ENCODE data around the gene S1PR4.

The S1PR4 gene, protein sequence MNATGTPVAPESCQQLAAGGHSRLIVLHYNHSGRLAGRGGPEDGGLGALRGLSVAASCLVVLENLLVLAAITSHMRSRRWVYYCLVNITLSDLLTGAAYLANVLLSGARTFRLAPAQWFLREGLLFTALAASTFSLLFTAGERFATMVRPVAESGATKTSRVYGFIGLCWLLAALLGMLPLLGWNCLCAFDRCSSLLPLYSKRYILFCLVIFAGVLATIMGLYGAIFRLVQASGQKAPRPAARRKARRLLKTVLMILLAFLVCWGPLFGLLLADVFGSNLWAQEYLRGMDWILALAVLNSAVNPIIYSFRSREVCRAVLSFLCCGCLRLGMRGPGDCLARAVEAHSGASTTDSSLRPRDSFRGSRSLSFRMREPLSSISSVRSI

DNA sequence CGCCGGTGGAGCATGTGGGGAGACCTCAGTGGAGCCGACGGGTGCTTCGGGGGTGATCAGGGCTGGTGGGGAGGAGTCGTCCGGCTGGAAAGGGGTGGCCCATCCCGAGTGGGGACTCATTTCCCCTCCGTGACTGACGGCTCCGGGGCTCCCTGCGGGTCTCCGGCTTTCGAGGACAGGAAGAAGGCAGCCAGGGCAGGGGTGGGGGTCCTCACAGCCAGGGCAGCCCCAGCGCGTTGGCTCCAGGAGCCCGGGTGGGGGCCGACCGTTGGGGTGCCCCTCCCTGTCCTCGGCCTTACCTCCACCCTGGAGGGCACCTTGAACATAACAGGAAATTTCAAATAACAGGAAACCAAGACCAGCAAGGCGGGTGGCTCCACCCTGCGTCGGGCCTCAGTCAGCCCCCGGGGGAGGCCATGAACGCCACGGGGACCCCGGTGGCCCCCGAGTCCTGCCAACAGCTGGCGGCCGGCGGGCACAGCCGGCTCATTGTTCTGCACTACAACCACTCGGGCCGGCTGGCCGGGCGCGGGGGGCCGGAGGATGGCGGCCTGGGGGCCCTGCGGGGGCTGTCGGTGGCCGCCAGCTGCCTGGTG lies at the start of gene S1PR4:
Gene S1PR4 (plus strand): TSS at position 393 of the 596 bp plus-strand sequence. CDS start 24 bp downstream, at position 417.
- no peak for DNase-seq

DNA sequence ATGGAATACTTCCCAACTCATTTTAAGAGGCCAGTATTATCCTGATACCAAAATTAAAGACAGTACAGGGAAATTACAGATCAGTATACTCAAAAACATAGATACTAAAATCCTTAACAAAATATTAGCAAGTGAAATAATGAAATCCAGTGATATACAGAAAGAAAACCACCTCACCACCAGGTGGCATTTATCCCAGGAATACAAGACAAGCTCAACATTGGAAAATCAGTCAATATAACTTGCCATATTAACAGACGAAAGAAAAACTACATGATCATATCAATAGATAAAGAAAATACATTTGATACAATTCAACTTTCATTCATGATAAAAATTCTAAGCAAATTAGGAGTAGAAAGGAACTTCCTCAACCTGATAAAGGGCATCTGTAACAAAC lies 49.5 kb upstream of the S1PR4 start:
- DNase-seq = peak in 1 of 2 experiments; percentile 50

DNA sequence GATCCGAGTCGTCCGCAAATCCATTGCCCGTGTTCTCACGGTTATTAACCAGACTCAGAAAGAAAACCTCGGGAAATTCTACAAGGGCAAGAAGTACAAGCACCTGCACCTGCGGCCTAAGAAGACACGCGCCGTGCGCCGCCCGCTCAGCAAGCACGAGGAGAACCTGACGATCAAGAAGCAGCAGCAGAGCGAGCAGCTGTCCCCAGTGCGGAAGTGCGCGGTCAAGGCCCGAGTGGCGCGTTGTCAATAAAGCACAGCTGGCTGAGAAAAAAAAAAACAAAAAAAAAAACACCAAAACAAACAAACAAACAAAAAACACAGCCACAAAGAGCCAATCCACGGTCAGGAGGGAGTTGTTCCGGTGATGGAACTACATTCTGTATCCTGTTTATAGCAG lies 47.4 kb upstream of the S1PR4 start:
- no peak for DNase-seq

DNA sequence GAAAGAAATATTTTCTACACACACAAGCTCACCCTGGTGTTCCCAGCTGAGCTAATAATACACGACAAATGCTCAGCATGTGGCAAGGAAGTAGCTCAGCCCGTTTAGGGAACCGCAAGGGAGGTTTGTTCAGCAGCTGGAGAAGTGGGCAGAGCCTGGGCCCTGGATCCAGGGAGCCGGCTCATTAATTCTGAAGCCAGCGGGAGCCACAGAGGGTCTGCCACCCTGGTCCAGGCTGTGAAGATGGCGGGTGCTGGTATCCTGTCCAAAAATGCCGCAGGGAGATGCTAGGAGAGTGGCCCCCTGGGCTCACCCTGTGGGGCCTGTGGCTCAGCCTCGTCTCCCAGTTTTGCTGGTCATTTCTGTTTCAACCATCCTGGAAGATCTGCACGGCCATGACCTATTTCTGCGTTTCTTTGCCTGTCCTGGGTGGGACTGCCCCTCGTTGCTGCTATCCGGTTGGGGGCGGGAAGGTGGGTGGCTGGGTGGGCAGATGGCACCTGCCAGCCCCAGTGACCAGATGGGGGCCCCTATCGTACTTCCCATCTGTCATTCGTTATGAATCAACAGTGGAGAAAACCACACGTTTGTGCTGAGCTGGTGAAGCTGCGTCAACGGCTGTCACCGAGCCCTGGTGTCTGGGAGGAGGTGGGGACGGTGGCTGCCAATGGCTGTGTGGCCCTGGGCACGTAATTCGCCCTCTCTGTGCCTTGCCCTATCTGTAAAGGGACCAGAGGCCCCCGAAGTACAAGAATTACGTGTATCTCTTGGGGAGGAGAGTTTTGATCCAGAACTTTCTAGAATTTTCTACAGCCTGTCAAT lies 45.4 kb upstream of the S1PR4 start:
- peak; percentile 51 to 67 for DNase-seq

DNA sequence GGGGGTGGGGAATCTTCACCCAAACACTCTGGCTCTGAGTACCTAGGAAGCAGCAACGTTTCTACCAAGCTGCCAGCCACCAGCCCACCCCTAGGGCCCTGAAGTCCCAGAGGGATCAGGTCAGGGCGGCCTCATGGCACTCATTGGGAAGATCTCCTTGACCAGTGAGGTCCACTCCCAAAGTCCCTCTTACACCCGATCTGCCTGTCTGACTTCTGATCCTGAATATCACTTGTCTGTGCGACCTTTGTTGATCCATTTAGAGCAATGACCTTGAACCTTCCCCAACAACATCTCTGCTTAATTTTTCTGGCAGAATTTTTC lies 44.8 kb upstream of the S1PR4 start:
- no peak for DNase-seq

DNA sequence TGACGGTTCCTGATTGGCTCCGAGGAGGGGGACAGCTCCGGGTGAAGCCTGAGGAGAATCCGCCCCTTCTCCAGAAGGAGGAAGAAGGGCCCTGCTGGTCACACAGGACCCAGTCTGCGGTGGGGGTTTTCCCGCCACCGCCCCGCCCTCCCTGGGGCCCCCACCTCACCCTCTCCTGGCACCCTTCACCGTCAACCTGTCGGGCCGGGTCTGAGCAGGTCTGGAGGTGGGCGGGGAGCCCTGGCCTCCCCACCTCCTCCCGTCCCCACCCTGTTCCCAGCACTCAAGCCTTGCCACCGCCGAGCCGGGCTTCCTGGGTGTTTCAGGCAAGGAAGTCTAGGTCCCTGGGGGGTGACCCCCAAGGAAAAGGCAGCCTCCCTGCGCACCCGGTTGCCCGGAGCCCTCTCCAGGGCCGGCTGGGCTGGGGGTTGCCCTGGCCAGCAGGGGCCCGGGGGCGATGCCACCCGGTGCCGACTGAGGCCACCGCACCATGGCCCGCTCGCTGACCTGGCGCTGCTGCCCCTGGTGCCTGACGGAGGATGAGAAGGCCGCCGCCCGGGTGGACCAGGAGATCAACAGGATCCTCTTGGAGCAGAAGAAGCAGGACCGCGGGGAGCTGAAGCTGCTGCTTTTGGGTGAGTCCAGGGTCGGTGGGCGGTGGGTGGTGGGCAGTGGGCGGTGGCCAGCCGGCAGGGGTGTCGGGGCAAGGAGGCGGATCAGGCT lies 42.4 kb upstream of the S1PR4 start, which contains the start of gene GNA15:
Gene GNA15 (plus strand): TSS at position 73 of the 723 bp plus-strand sequence. CDS start 418 bp downstream, at position 491.
- DNase-seq = no peak

DNA sequence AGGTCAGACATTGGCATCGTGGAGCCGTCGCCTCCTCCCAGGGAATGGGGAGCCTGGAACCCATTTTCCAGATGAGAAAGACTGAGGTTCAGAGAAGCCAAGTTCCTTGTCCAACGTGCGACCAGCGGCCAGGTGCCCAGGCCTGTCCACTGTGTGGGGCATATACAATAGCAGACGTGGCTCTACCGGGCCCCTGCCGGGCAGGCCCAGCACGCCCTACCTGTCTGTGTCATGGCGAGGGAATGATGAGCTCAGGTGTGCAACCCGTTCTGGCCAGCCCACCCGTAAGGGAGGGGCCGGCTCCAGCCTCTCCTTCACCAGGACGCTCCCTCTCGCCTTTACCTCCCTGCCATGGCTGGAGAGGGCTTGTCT lies 41.9 kb upstream of the S1PR4 start:
- DNase-seq = no peak

DNA sequence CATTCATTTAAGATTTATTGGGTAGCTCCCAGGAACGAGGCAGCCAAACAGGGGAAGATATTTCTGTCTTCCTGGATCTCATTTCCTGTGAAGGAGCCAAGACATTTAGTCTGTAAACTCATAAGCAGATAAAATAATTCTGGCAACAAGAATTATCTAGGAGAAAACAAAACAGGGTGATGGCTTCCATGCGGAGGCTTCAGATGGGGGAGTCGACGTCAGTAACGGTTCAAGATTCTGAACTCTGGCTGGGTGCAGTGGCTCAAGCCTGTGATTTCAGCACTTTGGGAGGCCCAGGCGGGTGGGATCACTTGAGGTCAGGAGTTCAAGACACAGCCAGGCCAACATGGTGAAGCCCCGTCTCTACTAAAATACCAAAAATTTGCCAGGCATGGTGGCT lies 41.5 kb upstream of the S1PR4 start:
- DNase-seq = no peak

DNA sequence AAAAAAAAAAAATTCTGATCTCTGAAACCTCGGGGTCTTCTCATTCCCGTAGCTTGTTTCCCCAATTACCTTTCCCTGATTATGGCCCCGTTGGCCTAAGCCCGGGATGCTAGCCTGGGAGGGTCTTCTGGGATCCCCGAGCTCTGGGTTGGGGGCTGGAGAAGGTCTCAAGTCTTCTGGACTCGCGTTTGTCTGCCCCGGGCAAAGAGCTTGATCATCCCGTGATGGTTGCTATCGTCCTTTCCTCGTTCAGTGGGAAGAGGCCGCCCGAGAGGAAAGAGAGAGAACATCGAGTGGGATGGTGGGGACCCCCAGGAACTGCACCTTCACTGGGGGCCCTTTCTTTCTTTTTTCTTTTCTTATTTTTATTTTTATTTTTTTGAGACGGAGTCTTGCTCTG lies 40.3 kb upstream of the S1PR4 start:
- no peak for DNase-seq

DNA sequence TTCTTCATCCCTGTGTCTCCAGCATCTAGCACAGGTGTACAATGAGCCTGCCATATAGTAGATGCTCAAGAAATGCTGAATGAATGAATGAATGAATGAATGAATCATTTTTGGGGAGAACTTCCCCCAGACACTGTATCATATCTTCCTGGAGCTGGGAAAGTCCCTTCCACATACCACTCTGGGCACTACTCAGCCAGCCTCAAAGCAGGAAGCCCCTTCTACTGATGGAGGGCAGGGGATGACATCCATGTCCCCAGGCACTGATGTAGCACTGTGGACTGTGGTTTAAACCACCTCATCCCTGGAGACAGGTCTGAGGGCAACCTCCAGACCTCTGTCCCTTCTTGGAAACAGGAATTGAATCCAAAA lies 37.9 kb upstream of the S1PR4 start:
- no peak for DNase-seq

DNA sequence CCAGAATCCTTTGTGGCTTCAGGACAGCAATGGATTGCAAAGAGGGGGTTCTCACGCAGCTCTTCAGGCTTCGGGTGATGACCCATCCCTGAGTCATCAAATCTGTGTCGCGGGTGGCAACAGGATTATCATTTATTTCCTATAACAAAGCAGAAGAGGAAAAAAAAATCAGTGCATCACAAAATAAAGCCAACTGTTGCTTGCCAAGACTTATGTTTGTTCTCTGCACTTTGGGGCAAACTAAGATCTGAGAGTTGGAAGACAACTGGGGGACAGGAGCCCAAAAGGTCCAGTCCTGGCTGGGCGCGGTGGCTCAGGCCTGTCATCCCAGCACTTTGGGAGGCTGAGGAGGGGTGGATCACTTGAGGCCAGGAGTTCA lies 36.3 kb upstream of the S1PR4 start:
- DNase-seq = no peak

DNA sequence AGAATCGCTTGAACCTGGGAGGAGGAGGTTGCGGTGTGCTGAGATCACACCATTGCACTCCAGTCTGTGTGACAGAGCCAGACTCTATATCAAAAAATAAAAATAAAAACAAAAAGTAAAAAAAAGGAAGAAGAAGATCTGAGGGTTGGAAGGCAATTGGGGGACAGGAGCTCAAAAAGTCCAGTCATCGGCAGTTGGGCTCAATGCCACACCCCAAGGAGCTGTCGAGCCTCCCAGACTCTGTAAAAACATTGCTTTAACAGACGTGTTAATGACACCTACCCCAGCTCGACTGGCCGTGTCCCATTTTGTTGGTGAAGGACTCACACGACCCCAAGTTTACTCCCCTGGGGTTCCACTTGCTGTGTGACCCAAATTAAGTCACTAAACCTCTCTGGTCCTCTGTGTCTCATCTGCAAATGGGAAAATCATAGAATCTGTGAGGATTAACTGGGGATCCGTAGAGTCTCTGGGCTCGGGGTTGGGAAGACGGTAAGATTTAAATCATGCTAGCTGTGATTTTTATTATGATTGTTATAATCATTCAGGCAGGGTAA lies 35.7 kb upstream of the S1PR4 start:
- no peak for DNase-seq

DNA sequence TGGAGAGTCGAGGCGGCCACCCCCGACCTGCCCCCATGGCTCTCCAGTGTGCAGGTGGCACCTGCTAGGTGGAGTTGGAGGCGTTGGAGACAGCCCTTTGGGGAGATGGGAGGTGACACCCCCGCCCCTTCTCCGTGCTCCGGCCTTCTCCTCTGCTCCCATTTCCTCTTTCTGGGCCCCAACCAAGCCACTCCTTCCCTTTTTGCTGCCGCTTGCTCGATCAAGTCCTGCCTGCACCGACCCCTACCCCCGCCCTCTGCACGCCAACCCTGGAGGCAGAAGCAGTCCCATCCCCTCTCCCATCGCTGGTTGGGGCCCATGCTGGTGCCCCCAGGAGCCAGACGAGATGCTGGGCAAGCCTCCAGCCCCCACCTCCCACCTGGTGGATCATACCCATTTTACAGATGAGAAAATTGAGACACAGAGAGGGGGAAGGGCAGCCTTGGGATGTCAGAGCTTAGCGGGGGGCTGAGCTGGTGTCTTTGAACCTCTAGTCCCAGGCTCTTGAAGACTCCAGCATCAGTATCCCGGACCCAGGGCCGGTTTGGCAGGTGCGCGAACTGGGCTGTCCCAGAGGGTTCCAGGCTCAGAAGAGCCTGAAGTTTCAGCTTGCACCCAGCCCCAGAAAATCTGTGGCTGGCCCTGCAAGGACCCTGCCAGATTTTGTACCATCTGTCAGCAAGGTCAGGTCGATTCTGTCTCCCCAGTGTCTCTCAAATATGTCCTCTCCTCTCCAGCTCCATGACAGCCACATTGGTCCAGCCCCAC lies 32.5 kb upstream of the S1PR4 start:
- no peak for DNase-seq

DNA sequence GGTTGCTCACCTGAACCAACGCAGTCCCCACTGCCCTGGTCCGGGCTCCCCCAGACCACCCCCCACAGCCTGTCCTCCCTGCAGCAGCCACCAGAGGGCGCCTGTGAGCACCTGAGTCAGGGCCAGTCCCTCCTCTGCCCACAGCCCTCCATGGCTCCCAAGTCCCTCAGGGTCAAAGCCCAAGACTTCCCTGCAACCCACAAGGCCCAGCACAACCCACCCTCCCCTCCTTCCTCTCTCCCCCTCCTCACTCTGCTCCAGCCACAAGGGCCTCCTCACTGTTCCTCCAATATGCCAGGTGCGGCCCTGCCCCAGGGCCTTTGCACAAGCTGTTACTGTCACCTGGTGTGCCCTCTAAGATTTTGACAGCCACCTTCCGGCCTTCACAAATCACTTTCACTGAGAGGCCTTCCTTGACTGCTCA lies 31.9 kb upstream of the S1PR4 start:
- DNase-seq = no peak

DNA sequence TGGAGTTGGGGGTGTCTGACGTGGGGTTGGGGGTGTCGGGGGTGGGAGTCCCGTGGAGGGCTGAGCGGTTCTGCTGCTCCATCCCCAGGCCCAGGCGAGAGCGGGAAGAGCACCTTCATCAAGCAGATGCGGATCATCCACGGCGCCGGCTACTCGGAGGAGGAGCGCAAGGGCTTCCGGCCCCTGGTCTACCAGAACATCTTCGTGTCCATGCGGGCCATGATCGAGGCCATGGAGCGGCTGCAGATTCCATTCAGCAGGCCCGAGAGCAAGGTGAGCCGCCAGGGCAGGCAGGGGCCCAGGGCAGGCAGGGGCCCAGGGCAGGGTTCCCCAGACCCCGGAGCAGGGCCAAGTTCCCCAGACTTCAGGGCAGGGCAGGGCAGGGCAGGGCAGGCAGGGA lies 30.1 kb upstream of the S1PR4 start:
- no peak for DNase-seq

DNA sequence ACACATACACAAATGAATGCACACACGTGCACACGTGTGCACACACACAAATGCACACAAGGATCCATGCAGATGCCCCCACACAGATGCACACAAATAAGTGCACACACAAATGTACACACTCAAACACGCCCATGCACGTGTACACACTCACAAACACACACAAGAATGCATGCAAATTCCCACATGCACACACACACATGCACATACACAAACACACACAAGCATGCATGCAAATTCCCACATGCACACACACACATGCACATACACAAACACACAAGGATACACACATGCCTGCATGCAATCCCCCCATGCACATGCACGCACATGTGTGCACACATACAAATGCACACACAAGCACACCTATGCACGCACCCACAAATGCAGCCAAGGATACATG lies 29.5 kb upstream of the S1PR4 start:
- no peak for DNase-seq

DNA sequence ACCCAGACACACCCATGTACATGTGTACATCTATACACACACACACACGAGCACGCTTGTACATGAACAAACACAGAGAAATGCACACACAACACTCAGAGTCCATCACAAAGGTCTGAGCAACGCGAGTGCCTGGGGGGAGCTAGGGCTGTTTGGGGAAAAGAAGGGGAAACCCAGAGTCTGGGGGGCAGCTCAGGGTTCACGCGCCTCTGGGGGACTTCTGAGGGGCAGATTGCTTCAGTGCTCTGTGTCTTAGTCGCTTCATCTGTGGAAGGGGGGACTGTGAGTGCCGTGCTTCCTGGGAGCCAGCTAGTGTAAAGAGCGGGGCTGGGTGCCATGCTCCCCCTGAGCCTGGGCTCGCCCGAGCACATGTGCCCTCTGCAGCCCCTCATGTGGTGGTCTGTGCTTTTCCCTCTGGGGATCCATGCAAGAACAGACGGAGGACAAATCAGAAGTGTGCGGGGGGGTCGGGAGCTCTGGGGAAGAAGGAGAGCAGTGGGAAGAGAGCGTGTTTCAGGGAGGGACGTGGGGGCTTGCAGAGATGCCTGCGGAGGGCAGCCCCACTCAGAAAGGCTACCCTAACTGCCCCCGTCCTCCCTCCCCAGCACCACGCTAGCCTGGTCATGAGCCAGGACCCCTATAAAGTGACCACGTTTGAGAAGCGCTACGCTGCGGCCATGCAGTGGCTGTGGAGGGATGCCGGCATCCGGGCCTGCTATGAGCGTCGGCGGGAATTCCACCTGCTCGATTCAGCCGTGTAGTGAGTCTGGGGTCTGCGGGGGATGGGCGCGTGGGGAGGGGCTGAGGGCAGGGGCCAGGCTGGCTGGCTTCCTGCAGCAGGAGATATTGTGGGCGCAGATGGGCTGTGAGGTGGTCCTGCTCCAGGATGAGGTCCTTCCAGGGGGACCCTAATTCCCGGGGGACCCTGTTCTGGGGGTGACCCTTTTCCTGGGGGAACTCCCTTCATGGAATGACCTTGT lies 28.8 kb upstream of the S1PR4 start:
- DNase-seq = no peak

DNA sequence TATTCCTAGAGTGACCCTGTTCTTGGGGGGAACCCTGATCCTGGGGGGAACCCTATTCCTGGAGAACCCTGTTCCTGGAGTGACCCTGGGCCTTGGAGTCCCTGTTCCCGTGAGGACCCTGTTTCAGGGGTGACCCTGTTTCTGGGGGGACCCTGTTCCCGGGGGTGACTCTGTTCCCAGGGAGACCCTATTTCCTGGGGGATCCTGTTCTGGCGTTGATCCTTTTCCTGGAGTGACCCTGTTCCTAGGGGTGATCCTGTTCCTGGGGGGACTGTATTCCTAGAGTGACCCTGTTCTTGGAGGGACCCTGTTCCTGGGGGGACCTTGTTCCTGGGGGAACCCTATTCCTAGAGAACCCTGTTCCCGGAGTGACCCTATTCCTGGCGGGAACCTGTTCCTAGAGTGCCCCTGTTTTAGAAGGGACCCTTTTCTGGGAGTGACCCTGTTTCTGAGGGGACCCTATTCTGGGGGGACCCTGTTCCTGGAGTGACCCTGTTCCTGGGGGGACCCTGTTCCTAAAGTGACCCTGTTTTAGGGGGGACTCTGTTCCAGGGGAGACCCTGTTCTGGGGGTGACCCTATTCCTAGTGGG lies 27.7 kb upstream of the S1PR4 start:
- DNase-seq = no peak

DNA sequence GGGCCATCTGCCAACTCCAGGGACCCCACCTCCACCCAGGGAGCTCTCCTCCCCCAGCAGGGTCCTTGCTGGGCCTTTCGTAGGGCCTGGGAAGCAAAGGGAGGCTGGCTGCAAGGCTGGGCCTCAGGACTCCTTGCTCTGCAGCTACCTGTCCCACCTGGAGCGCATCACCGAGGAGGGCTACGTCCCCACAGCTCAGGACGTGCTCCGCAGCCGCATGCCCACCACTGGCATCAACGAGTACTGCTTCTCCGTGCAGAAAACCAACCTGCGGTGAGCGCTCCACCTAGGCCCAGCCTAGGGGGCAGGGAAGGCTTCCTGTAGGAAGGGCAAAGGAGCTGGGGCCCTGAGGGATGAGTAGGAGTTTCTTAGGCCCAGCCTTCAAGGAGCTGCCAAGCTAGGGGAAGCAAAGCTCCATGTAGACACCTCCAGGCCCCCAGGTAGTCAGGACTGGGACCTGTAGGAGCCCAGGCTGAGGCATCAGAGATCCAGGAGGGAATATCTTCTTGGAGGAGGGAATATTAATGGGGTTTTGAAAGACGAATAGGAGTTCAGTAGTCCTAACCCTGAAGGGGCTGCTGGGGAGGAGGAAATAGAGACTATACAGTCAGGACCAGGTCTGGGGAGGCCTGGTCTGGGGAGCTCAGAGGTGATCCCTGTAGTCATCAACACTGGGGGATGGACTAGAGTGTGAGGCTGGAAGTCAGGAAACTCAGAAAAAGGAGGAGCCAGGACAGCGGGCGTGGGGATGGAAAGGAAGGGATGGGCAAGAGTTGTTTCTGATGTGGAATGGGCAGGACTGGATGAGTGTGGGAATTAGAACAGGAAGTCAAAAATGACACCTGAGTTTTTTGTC lies 26.8 kb upstream of the S1PR4 start:
- no peak for DNase-seq

DNA sequence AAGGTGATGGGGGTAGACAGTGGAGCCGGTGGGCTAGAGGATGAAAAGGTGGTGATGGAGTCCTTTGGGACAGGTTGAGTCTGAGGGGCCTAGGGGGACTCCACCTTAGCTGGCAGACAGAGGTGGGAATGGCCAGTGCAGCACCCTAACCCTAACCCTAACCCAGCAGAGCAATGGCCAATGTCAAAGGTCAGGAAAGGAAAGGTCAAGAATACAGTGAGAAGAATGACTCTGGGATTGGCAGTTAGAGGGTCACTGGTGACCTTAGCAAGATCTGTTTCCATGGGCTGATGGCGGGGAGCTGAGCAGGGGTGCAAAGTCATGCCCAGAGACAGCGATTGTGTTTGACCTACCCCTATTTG lies 26.2 kb upstream of the S1PR4 start:
- no peak for DNase-seq

Measured in SHP77 (cell line).